Keratinocyte (primary cell): Measurements from ENCODE around the gene CFAP61. TPM values are rescaled to one million over a fixed set of nuclear protein-coding genes. Genes with fewer than 3 reads are reported as not detected.

Source experiments
- DNase-seq: peaks from one replicate; pipeline ENCODE4 v3.0.0-alpha.2; 2011; ENCODE audit warnings: low read depth, missing footprints, low spot score
- FAIRE-seq: peaks from 2 replicates; lab custom pipeline; 2011; peaks lifted over from hg19 to GRCh38; lab: Jason Lieb, UNC
- H2AFZ ChIP-seq: 2 replicates; pipeline ENCODE4 v1.6.0; 2012; ENCODE audit warnings: low read length, control low read depth, inconsistent platforms; ENCODE audit not compliant: control insufficient read depth
- H3K27ac ChIP-seq: 2 replicates; pipeline ENCODE4 v1.5.1; 2011; ENCODE audit warnings: low read length; ENCODE audit not compliant: control insufficient read depth, insufficient read depth
- H3K27me3 ChIP-seq: 3 replicates; pipeline ENCODE4 v1.6.0; 2011; ENCODE audit warnings: low read length; ENCODE audit not compliant: control insufficient read depth, insufficient read depth; ENCODE audit errors: extremely low read depth
- H3K36me3 ChIP-seq, 2 experiments: 2 replicates in 1 of 2; 3 replicates in 1 of 2; pipeline ENCODE4 v1.5.1; 2011; ENCODE audit warnings: low read length in 2 of 2, mild to moderate bottlenecking in 1 of 2; ENCODE audit not compliant: control insufficient read depth in 2 of 2, insufficient read depth in 2 of 2; ENCODE audit errors: extremely low read depth in 1 of 2
- H3K4me1 ChIP-seq: 3 replicates; pipeline ENCODE4 v1.5.1; 2011; ENCODE audit warnings: low read length; ENCODE audit not compliant: control insufficient read depth, insufficient read depth; ENCODE audit errors: extremely low read depth
- H3K4me2 ChIP-seq: 3 replicates; pipeline ENCODE4 v1.6.0; 2011; ENCODE audit warnings: low read depth, low read length; ENCODE audit not compliant: control insufficient read depth, insufficient read depth; ENCODE audit errors: extremely low read depth
- H3K4me3 ChIP-seq, 3 experiments: fragments of 200-600 bp in 1 of 3; sonication (generic) in 1 of 3; 2 replicates in 2 of 3; 3 replicates in 1 of 3; pipeline ENCODE4 v1.5.1; 2011 to 2016; ENCODE audit warnings: low read length in 3 of 3, mild to moderate bottlenecking in 3 of 3, control low read depth in 2 of 3, inconsistent platforms in 1 of 3, low read depth in 1 of 3, mixed read lengths in 1 of 3, mixed run types in 1 of 3, moderate library complexity in 1 of 3; ENCODE audit not compliant: control insufficient read depth in 2 of 3, insufficient read depth in 2 of 3; ENCODE audit errors: extremely low read depth in 1 of 3
- H3K79me2 ChIP-seq: 2 replicates; pipeline ENCODE4 v1.6.0; 2012; ENCODE audit warnings: low read length; ENCODE audit not compliant: control insufficient read depth, insufficient read depth
- H3K9ac ChIP-seq: 3 replicates; pipeline ENCODE4 v1.6.0; 2011; ENCODE audit warnings: low read length; ENCODE audit not compliant: control insufficient read depth, insufficient read depth; ENCODE audit errors: extremely low read depth
- H3K9me1 ChIP-seq: 3 replicates; pipeline ENCODE4 v1.6.0; 2011; ENCODE audit warnings: low read length; ENCODE audit not compliant: control insufficient read depth, insufficient read depth; ENCODE audit errors: extremely low read depth
- H3K9me3 ChIP-seq: 2 replicates; pipeline ENCODE4 v1.5.1; 2012; ENCODE audit warnings: low read depth, low read length; ENCODE audit not compliant: control insufficient read depth
- H4K20me1 ChIP-seq: 3 replicates; pipeline ENCODE4 v1.6.0; 2011; ENCODE audit warnings: low read length; ENCODE audit not compliant: control insufficient read depth, insufficient read depth; ENCODE audit errors: extremely low read depth
- EZH2 ChIP-seq: IDR thresholded peaks from one replicate; pipeline ENCODE4 v1.6.1; 2012; ENCODE audit warnings: inconsistent platforms, mild to moderate bottlenecking, low read length, moderate library complexity
- dilution Hi-C: fragments of 300-500 bp; cut with MboI; formaldehyde crosslinking; loops from one replicate; pipeline ENCODE4 v1.7.0; 2020; ENCODE audit warnings: low sequenced_read_pairs; ENCODE audit not compliant: extremely low pct_ligation_motif_present
- polyA plus RNA-seq, 5 experiments: library from polyadenylated mRNA; depleted of rRNA in 3 of 5; stranded (reverse) in 3 of 5; stranded (forward) in 1 of 5; unstranded in 1 of 5; fragments of >200 nt; gene quantifications; 1 replicate in 1 of 5; 2 replicates in 3 of 5; 3 replicates in 1 of 5; pipeline versions ENCODE4 v1.2.1 to v1.2.3, GENCODE V29; 2011 to 2012; ENCODE audit warnings: missing spikeins in 2 of 5, low read depth in 1 of 5, low replicate concordance in 1 of 5
- TF ChIP-seq, protein P1 (sequence below), 3 experiments: IDR thresholded peaks in 1 of 3; conservative IDR thresholded peaks in 1 of 3; optimal IDR thresholded peaks in 1 of 3; 2 replicates in 2 of 3; 3 replicates in 1 of 3; pipeline versions ENCODE3 to v1.5.1; 2011; ENCODE audit warnings: low read length in 3 of 3, mild to moderate bottlenecking in 3 of 3, moderate library complexity in 2 of 3, control low read depth in 1 of 3, inconsistent platforms in 1 of 3; ENCODE audit not compliant: insufficient read depth in 2 of 3; ENCODE audit errors: extremely low read depth in 1 of 3

The CFAP61 gene
- polyA plus RNA-seq, 1 donor (not counting 4 experiments of a cell fraction or from before 2014, with no cell fraction given): 0.25 TPM

DNA sequence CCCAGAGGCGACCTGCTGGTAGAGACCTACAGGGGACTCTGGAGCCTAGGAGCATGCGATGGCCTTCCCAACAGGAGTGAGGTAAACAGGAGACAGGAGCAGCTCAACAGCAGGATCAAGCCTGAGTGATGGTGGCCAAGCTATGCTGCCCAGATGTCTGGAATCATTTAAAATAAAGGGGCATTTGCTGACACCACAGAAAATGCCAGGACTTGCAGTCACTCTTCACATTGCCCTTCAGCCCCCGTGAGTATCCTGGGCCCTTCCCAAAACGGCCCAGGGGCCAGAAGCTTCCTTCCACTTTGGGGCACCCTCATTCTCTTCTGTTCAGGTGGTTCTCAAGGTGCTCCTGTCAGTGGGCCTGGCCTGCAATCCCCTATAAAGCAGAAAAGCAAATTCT is 338.8 kb downstream of the CFAP61 start:
- Histone ChIP-seq H3K79me2 (no peaks in the 10 kb centered on the region), H4K20me1 (no peaks in the 10 kb centered on the region), H3K36me3 (no peaks in the 10 kb centered on the region), H3K9ac (no peak overlapping the region), H3K4me1 (no peaks in the 10 kb centered on the region), H3K4me3 (no peak overlapping the region), H3K27me3 (no peaks in the 10 kb centered on the region), H3K9me3 (no peaks in the 10 kb centered on the region), H3K9me1 (no peaks in the 10 kb centered on the region), H2AFZ (no peak overlapping the region), H3K4me2 (no peak overlapping the region), H3K27ac (no peak overlapping the region)
- DNase-seq (no peak), FAIRE-seq (no peak)
- no peak for TF ChIP-seq EZH2
- TF ChIP-seq, protein P1, sequence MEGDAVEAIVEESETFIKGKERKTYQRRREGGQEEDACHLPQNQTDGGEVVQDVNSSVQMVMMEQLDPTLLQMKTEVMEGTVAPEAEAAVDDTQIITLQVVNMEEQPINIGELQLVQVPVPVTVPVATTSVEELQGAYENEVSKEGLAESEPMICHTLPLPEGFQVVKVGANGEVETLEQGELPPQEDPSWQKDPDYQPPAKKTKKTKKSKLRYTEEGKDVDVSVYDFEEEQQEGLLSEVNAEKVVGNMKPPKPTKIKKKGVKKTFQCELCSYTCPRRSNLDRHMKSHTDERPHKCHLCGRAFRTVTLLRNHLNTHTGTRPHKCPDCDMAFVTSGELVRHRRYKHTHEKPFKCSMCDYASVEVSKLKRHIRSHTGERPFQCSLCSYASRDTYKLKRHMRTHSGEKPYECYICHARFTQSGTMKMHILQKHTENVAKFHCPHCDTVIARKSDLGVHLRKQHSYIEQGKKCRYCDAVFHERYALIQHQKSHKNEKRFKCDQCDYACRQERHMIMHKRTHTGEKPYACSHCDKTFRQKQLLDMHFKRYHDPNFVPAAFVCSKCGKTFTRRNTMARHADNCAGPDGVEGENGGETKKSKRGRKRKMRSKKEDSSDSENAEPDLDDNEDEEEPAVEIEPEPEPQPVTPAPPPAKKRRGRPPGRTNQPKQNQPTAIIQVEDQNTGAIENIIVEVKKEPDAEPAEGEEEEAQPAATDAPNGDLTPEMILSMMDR (optimal IDR thresholded peaks at IDR 0.05 in 1 of 3, IDR thresholded peaks at IDR 0.05 in 1 of 3, conservative IDR thresholded peaks at IDR 0.05 in 1 of 3; ENCODE audit: extremely low read depth in 1 of 3, insufficient read depth in 2 of 3, low read length in 3 of 3): no peak
- dilution Hi-C loops: no loop called here

DNA sequence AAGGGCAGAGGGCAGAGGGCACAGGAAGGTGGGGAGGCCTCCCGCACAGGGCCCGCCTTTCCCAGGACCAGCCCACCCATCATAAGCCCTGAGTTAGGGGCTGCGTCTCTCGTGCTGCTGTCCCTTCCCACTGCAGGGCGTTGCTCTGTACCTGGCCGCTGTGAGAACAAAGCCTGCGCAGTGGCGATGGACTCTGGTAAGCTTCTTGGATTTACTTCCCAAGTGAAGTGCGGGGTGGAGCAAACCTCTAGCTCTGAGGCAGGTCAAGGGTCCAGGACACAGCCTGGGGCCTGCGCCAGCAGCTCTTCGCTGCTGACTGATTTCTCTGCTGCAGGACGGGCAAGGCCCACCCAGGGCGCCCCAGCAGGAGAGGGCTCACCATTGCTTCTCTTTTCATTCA is 339.4 kb downstream of the CFAP61 start:
- Histone ChIP-seq H3K4me2 (no peak overlapping the region), H3K79me2 (no peaks in the 10 kb centered on the region), H3K27ac (no peak overlapping the region), H3K9ac (no peak overlapping the region), H2AFZ (no peak overlapping the region), H3K27me3 (no peaks in the 10 kb centered on the region), H3K9me1 (no peaks in the 10 kb centered on the region), H3K36me3 (no peaks in the 10 kb centered on the region), H3K4me3 (no peak overlapping the region), H3K9me3 (no peaks in the 10 kb centered on the region), H3K4me1 (no peaks in the 10 kb centered on the region), H4K20me1 (no peaks in the 10 kb centered on the region)
- DNase-seq (no peak), FAIRE-seq (no peak)
- no peak for TF ChIP-seq EZH2
- TF ChIP-seq, protein P1 (optimal IDR thresholded peaks at IDR 0.05 in 1 of 3, IDR thresholded peaks at IDR 0.05 in 1 of 3, conservative IDR thresholded peaks at IDR 0.05 in 1 of 3; ENCODE audit: extremely low read depth in 1 of 3, insufficient read depth in 2 of 3, low read length in 3 of 3): no peak
- dilution Hi-C loops: no loop called here
